CD14-positive monocyte (primary cell): ENCODE measurements around the gene SOX5. TPM values are rescaled to one million over a fixed set of nuclear protein-coding genes. Genes with fewer than 3 reads are reported as not detected.

Experiments
- DNase-seq, 3 donors: peaks; one replicate each; pipeline ENCODE4 v3.0.0-alpha.2; 2011 to 2022
- H2AFZ ChIP-seq: 2 replicates; pipeline ENCODE4 v1.6.0; 2012; ENCODE audit warnings: mild to moderate bottlenecking, low read depth, low read length, inconsistent platforms; ENCODE audit not compliant: insufficient read depth, poor library complexity, severe bottlenecking
- H3K27ac ChIP-seq, 2 donors: 1 replicate in 1 of 2; 2 replicates in 1 of 2; pipeline ENCODE4 v1.5.1; 2012 to 2013; ENCODE audit warnings: low read length in 2 of 2, control low read depth in 1 of 2, inconsistent platforms in 1 of 2, low read depth in 1 of 2, mild to moderate bottlenecking in 1 of 2
- H3K27me3 ChIP-seq, 2 donors: one replicate each; pipeline versions ENCODE4 v1.6.0 to v1.6.1; 2011 to 2013; ENCODE audit warnings: low read length in 2 of 2; ENCODE audit not compliant: control insufficient read depth in 2 of 2, insufficient read depth in 2 of 2
- H3K36me3 ChIP-seq, 2 donors: replicated peaks in 1 of 2; 1 replicate in 1 of 2; 2 replicates in 1 of 2; pipeline versions ENCODE4 v1.5.1 to v1.6.1; 2012 to 2013; ENCODE audit warnings: low read length in 2 of 2, control low read depth in 1 of 2, inconsistent platforms in 1 of 2, mild to moderate bottlenecking in 1 of 2; ENCODE audit not compliant: insufficient read depth in 2 of 2, control insufficient read depth in 1 of 2
- H3K4me1 ChIP-seq, 2 donors: 1 replicate in 1 of 2; 2 replicates in 1 of 2; pipeline versions ENCODE4 v1.5.1 to v1.6.1; 2012 to 2013; ENCODE audit warnings: low read length in 2 of 2, control low read depth in 1 of 2, inconsistent platforms in 1 of 2, mild to moderate bottlenecking in 1 of 2, moderate library complexity in 1 of 2; ENCODE audit not compliant: insufficient read depth in 2 of 2, control insufficient read depth in 1 of 2
- H3K4me2 ChIP-seq: replicated peaks from 2 replicates; pipeline ENCODE3; 2012; ENCODE audit warnings: low read length, moderate library complexity, mild to moderate bottlenecking; ENCODE audit not compliant: poor library complexity, severe bottlenecking; ENCODE audit errors: extremely low read depth
- H3K4me3 ChIP-seq, 3 experiments: fragments of 200-600 bp in 1 of 3; sonication (generic) in 1 of 3; replicated peaks in 1 of 3; 1 replicate in 2 of 3; 2 replicates in 1 of 3; pipeline ENCODE4 v1.5.1; 2011 to 2013; ENCODE audit warnings: low read length in 3 of 3, mild to moderate bottlenecking in 3 of 3, control low read depth in 2 of 3, low read depth in 2 of 3, inconsistent platforms in 1 of 3, moderate library complexity in 1 of 3
- H3K79me2 ChIP-seq: 2 replicates; pipeline ENCODE4 v1.6.0; 2012; ENCODE audit warnings: mild to moderate bottlenecking, control low read depth, inconsistent platforms, low read length, moderate library complexity; ENCODE audit not compliant: insufficient read depth
- H3K9ac ChIP-seq: 2 replicates; pipeline ENCODE4 v1.6.0; 2017; ENCODE audit warnings: low read length, mild to moderate bottlenecking; ENCODE audit not compliant: insufficient read depth, poor library complexity, severe bottlenecking
- H3K9me3 ChIP-seq, 2 donors: replicated peaks in 1 of 2; 1 replicate in 1 of 2; 2 replicates in 1 of 2; pipeline versions ENCODE4 v1.5.1 to v1.6.1; 2012 to 2013; ENCODE audit warnings: low read length in 2 of 2, control low read depth in 1 of 2; ENCODE audit not compliant: control insufficient read depth in 1 of 2, insufficient read depth in 1 of 2
- H4K20me1 ChIP-seq: 2 replicates; pipeline ENCODE4 v1.6.0; 2012; ENCODE audit warnings: mild to moderate bottlenecking, low read length, control low read depth, moderate library complexity; ENCODE audit not compliant: insufficient read depth
- H3K27ac Mint-ChIP-seq, 7 donors: one replicate each; pipeline ENCODE4 v1.8.0; 2020; ENCODE audit warnings: mild to moderate bottlenecking in 7 of 7, mixed read lengths in 7 of 7, moderate library complexity in 6 of 7, inconsistent platforms in 2 of 7
- H3K27me3 Mint-ChIP-seq, 3 donors: one replicate each; pipeline ENCODE4 v1.8.0; 2021 to 2022; ENCODE audit warnings: low read depth in 3 of 3, mild to moderate bottlenecking in 3 of 3, mixed read lengths in 3 of 3, moderate library complexity in 3 of 3, inconsistent platforms in 1 of 3
- H3K36me3 Mint-ChIP-seq, 2 donors: one replicate each; pipeline ENCODE4 v1.8.0; 2020; ENCODE audit warnings: mixed read lengths in 2 of 2, inconsistent platforms in 1 of 2, mild to moderate bottlenecking in 1 of 2
- H3K4me1 Mint-ChIP-seq: one replicate; pipeline ENCODE4 v1.8.0; 2020; ENCODE audit warnings: mild to moderate bottlenecking, mixed read lengths
- H3K4me3 Mint-ChIP-seq, 2 donors: one replicate each; pipeline ENCODE4 v1.8.0; 2020; ENCODE audit warnings: mild to moderate bottlenecking in 2 of 2, mixed read lengths in 2 of 2, moderate library complexity in 1 of 2
- H3K9me3 Mint-ChIP-seq, 7 donors: one replicate each; pipeline ENCODE4 v1.8.0; 2020 to 2022; ENCODE audit warnings: mixed read lengths in 7 of 7, mild to moderate bottlenecking in 6 of 7, moderate library complexity in 6 of 7, inconsistent platforms in 2 of 7
- WGBS: methylation state at CpG from one replicate; pipeline ENCODE4 v1.1.5; 2013; ENCODE audit warnings: missing lambda C conversion rate; ENCODE audit not compliant: insufficient coverage; 5-methylcytosine and 5-hydroxymethylcytosine counted together
- intact Hi-C, 2 donors: fragments of 100-400 bp; cut with micrococcal nuclease; formaldehyde crosslinking; loops; one replicate each; pipeline versions ENCODE4 v1.15.0 to v1.15.1; 2023
- polyA plus RNA-seq, 3 donors: library from polyadenylated mRNA; depleted of rRNA in 1 of 3; unstranded in 2 of 3; stranded (reverse) in 1 of 3; fragments of 300-500 nt in 2 of 3; fragments of >200 nt in 1 of 3; fragmentation: Illumina TruSeq in 2 of 3; gene quantifications; 1 replicate in 2 of 3; 2 replicates in 1 of 3; pipeline ENCODE4 v1.2.3, GENCODE V29; 2012 to 2021
- TF ChIP-seq, protein P1 (sequence below): fragments of 200-600 bp; IDR thresholded peaks from one replicate; pipeline ENCODE4 v1.8.0; 2022; ENCODE audit warnings: antibody characterized with exemption, mild to moderate bottlenecking

The SOX5 gene
- polyA plus RNA-seq, 3 donors = not detected

DNA sequence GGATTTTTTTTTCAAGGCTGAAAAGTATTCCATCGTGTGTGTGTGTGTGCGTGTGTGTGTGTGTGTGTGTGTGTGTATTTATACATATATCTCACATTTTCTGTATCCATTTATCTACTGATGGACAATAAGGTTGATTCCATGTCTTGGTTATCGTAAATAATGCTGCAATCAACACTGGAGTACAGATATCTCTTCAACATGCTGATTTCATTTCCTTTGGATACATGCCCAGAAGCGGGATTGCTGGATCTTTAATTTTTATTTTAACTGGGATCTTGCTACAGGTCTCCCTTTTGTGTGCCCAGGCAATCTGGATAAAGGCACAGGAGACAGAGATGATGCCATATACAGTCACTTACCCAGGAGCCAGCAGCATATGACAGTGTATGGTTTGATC lies 338.1 kb downstream of the SOX5 start:
- intact Hi-C loops = no loop called here
- TF ChIP-seq, protein P1, sequence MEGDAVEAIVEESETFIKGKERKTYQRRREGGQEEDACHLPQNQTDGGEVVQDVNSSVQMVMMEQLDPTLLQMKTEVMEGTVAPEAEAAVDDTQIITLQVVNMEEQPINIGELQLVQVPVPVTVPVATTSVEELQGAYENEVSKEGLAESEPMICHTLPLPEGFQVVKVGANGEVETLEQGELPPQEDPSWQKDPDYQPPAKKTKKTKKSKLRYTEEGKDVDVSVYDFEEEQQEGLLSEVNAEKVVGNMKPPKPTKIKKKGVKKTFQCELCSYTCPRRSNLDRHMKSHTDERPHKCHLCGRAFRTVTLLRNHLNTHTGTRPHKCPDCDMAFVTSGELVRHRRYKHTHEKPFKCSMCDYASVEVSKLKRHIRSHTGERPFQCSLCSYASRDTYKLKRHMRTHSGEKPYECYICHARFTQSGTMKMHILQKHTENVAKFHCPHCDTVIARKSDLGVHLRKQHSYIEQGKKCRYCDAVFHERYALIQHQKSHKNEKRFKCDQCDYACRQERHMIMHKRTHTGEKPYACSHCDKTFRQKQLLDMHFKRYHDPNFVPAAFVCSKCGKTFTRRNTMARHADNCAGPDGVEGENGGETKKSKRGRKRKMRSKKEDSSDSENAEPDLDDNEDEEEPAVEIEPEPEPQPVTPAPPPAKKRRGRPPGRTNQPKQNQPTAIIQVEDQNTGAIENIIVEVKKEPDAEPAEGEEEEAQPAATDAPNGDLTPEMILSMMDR = no peak
- H3K9me3 Mint-ChIP-seq = peaks cover 0 to 8% (median 4%) of the 10 kb centered on the region in 7 donors

GRCh38 chr12:23600919-23601318 lies 348.6 kb downstream of the SOX5 start:
- Histone ChIP-seq H3K4me1 (no peaks in the 10 kb centered on the region), H3K36me3 (no peaks in the 10 kb centered on the region), H3K9me3 (peaks cover 5 to 6% of the 10 kb centered on the region in 2 donors), H3K4me2 (no peak overlapping the region), H3K79me2 (no peaks in the 10 kb centered on the region), H3K9ac (no peak overlapping the region), H4K20me1 (no peaks in the 10 kb centered on the region), H3K4me3 (no peak overlapping the region), H3K27ac (no peak overlapping the region), H2AFZ (no peak overlapping the region), H3K27me3 (no peaks in the 10 kb centered on the region)
- DNase-seq = no peak
- TF ChIP-seq, protein P1 = no peak
- WGBS = 92% methylated on average over 4 of the region's 5 CpGs
- H3K27me3 Mint-ChIP-seq = no peaks in the 10 kb centered on the region
- H3K27ac Mint-ChIP-seq = no peak overlapping the region
- peaks cover 0 to 10% (median 3%) of the 10 kb centered on the region in 7 donors for H3K9me3 Mint-ChIP-seq
- no peaks in the 10 kb centered on the region for H3K36me3 Mint-ChIP-seq
- H3K4me1 Mint-ChIP-seq = no peaks in the 10 kb centered on the region
- no peak overlapping the region for H3K4me3 Mint-ChIP-seq
- intact Hi-C loops = no loop called here

More for the DNA sequence above, 338.1 kb downstream of the SOX5 start:
- Mint-ChIP-seq H3K36me3 (no peaks in the 10 kb centered on the region), H3K27ac (no peak overlapping the region), H3K27me3 (no peaks in the 10 kb centered on the region), H3K4me1 (no peaks in the 10 kb centered on the region), H3K4me3 (no peak overlapping the region)
- peaks cover 3 to 8% of the 10 kb centered on the region in 2 donors for H3K9me3 ChIP-seq
- H3K79me2 ChIP-seq = no peaks in the 10 kb centered on the region
- H3K36me3 ChIP-seq = no peaks in the 10 kb centered on the region
- H2AFZ ChIP-seq = no peak overlapping the region
- H3K27me3 ChIP-seq = no peaks in the 10 kb centered on the region
- H3K4me2 ChIP-seq = no peak overlapping the region
- H3K27ac ChIP-seq = no peak overlapping the region
- H3K4me3 ChIP-seq = no peak overlapping the region
- no CpG with 5 or more reads among the region's 4 CpGs for WGBS
- H3K9ac ChIP-seq = no peak overlapping the region
- H4K20me1 ChIP-seq = no peaks in the 10 kb centered on the region
- DNase-seq = no peak
- no peaks in the 10 kb centered on the region for H3K4me1 ChIP-seq
